Right kidney (tissue), 1 donor: Measurements from ENCODE around the gene TMEM255B.

Source experiments
- DNase-seq: peaks from one replicate; pipeline ENCODE4 v3.0.0-alpha.2; 2016

The TMEM255B gene

GRCh38 chr13:113768018-113768905, 9.2 kb downstream of the TMEM255B start:
- no peak for DNase-seq

- DNase-seq, result no peak
These were observed 10.1 kb downstream of the TMEM255B start for GRCh38 chr13:113769106-113769505.

- no peak for DNase-seq
These were observed 10.9 kb downstream of the TMEM255B start for GRCh38 chr13:113769881-113770280.

- DNase-seq, result no peak
These were observed 11.4 kb downstream of the TMEM255B start for GRCh38 chr13:113770441-113770840.

- DNase-seq, result no peak
These were observed 11.9 kb downstream of the TMEM255B start for GRCh38 chr13:113770937-113771336.

GRCh38 chr13:113771709-113772331, 12.8 kb downstream of the TMEM255B start:
- DNase-seq, result no peak

- no peak for DNase-seq
These were observed 15.4 kb downstream of the TMEM255B start for GRCh38 chr13:113774177-113775107.

GRCh38 chr13:113775451-113776145, 16.6 kb downstream of the TMEM255B start:
- DNase-seq, result no peak

GRCh38 chr13:113776231-113777125, 17.5 kb downstream of the TMEM255B start:
- no peak for DNase-seq

GRCh38 chr13:113777311-113778260, 18.6 kb downstream of the TMEM255B start:
- no peak for DNase-seq

GRCh38 chr13:113781571-113781970, 22.5 kb downstream of the TMEM255B start:
- DNase-seq, result no peak

GRCh38 chr13:113782472-113782871, 23.4 kb downstream of the TMEM255B start:
- DNase-seq, result no peak

- DNase-seq, result no peak
These were observed 24.3 kb downstream of the TMEM255B start for GRCh38 chr13:113783200-113783881.

GRCh38 chr13:113783966-113784644, 25.1 kb downstream of the TMEM255B start:
- DNase-seq, result no peak

- no peak for DNase-seq
These were observed 25.6 kb downstream of the TMEM255B start for GRCh38 chr13:113784645-113785024.

GRCh38 chr13:113785051-113786010, 26.3 kb downstream of the TMEM255B start:
- DNase-seq, result no peak

- DNase-seq, result no peak
These were observed 27.3 kb downstream of the TMEM255B start for GRCh38 chr13:113786262-113786841.
